T-helper 17 cell (primary cell): ENCODE data around the gene SYNDIG1L. TPM values are rescaled to one million over a fixed set of nuclear protein-coding genes. Genes with fewer than 3 reads are reported as not detected.

Experiments
- ATAC-seq: fragments of 150-1000 bp; cut with Tn5 transposase; 2 replicates; pipeline ENCODE4 v1.10.0; 2021; ENCODE audit warnings: mild to moderate bottlenecking, moderate library complexity
- DNase-seq, 3 donors: peaks; one replicate each; pipeline versions ENCODE4 v3.0.0 to v3.0.0-alpha.2; 2020 to 2021
- H3K9me3 ChIP-seq: one replicate; pipeline ENCODE4 v1.7.0; 2013; ENCODE audit warnings: low read length, mild to moderate bottlenecking; ENCODE audit not compliant: control insufficient read depth, poor library complexity, severe bottlenecking
- H3K27ac Mint-ChIP-seq: one replicate; pipeline ENCODE4 v1.8.0; 2022; ENCODE audit warnings: mild to moderate bottlenecking, moderate library complexity, mixed read lengths
- H3K27me3 Mint-ChIP-seq: one replicate; pipeline ENCODE4 v1.8.0; 2022; ENCODE audit warnings: mixed read lengths
- H3K36me3 Mint-ChIP-seq: one replicate; pipeline ENCODE4 v1.8.0; 2022; ENCODE audit warnings: low read depth, mixed read lengths
- H3K4me1 Mint-ChIP-seq: one replicate; pipeline ENCODE4 v1.8.0; 2022; ENCODE audit warnings: mild to moderate bottlenecking, mixed read lengths
- H3K4me3 Mint-ChIP-seq: one replicate; pipeline ENCODE4 v1.8.0; 2022; ENCODE audit warnings: mild to moderate bottlenecking, moderate library complexity, mixed read lengths
- total RNA-seq, 4 donors: library from RNA in 2 of 4; stranded (reverse) in 2 of 4; gene quantifications; one replicate each; pipeline ENCODE4 v1.2.3 and lab custom pipeline; 2022 to 2026

SYNDIG1L gene
- total RNA-seq, 2 donors from 2014 or later: not detected

- peaks cover 2% of the 10 kb centered on the region for H3K36me3 Mint-ChIP-seq
- ATAC-seq: no peak
Observed at GRCh38 chr14:74358176-74358829, 67.7 kb downstream of the SYNDIG1L start.

GRCh38 chr14:74357585-74357984, 68.4 kb downstream of the SYNDIG1L start:
- H3K9me3 ChIP-seq: no peaks in the 10 kb centered on the region
- no peak for DNase-seq
- Mint-ChIP-seq H3K4me3 (no peak overlapping the region), H3K36me3 (peaks cover 2% of the 10 kb centered on the region), H3K27me3 (peaks cover 35% of the 10 kb centered on the region), H3K4me1 (peaks cover 3% of the 10 kb centered on the region), H3K27ac (no peak overlapping the region)
- no peak for ATAC-seq

More at GRCh38 chr14:74358176-74358829, 67.7 kb downstream of the SYNDIG1L start:
- Mint-ChIP-seq H3K4me3 (no peak overlapping the region), H3K27me3 (peaks cover 35% of the 10 kb centered on the region), H3K4me1 (peaks cover 3% of the 10 kb centered on the region), H3K27ac (no peak overlapping the region)
- DNase-seq: no peak
- H3K9me3 ChIP-seq: no peaks in the 10 kb centered on the region

GRCh38 chr14:74356892-74357575, 69.0 kb downstream of the SYNDIG1L start:
- H3K9me3 ChIP-seq: no peaks in the 10 kb centered on the region
- H3K27me3 Mint-ChIP-seq: peaks cover 30% of the 10 kb centered on the region
- H3K4me1 Mint-ChIP-seq: no peaks in the 10 kb centered on the region
- ATAC-seq: no peak
- no peaks in the 10 kb centered on the region for H3K36me3 Mint-ChIP-seq
- no peak overlapping the region for H3K4me3 Mint-ChIP-seq
- DNase-seq: no peak
- no peak overlapping the region for H3K27ac Mint-ChIP-seq

Other genes with a start within 250 kb of the SYNDIG1L start
- gene VSX2, start 186.8 kb downstream of the SYNDIG1L start, total RNA-seq: not detected
- gene ABCD4, start 123.3 kb downstream of the SYNDIG1L start, total RNA-seq: 10 to 100 TPM; 63.0 to 75.0 TPM
- gene VRTN, start 77.7 kb downstream of the SYNDIG1L start, total RNA-seq: not detected
- 10 to 100 TPM; 32.7 to 39.0 TPM for gene NPC2, start 67.1 kb upstream of the SYNDIG1L start, total RNA-seq
- 10 to 100 TPM; 14.4 to 21.3 TPM for gene ISCA2, start 67.6 kb upstream of the SYNDIG1L start, total RNA-seq
- under 1 TPM; 0.34 to 0.57 TPM for gene LTBP2, start 186.0 kb upstream of the SYNDIG1L start, total RNA-seq